HepG2 (cell line): ENCODE data around the gene CIAO2A. TPM values are rescaled to one million over a fixed set of nuclear protein-coding genes. Genes with fewer than 3 reads are reported as not detected.

ENCODE experiments used
- ATAC-seq: fragments of 200-7000 bp; cut with Tn5 transposase; 3 replicates; pipeline ENCODE4 v1.9.1; 2020; ENCODE audit warnings: mild to moderate bottlenecking, moderate library complexity
- BruUV-seq: library from RNA; stranded (reverse); fragments of 400-500 nt; replicated peaks from 2 replicates; lab custom pipeline; 2021; lab: Mats Ljungman, UMichigan
- CTCF ChIA-PET: fragments of 300-600 bp; formaldehyde crosslinking; extraction: SDS; loops from one replicate; lab custom pipeline; 2021; ENCODE audit warnings: low total read pairs, inconsistent platforms, low intra/inter-chr PET ratio; lab: Yijun Ruan, JAX
- POLR2A ChIA-PET: fragments of 350-600 bp; sonication (Branson Sonifier 250); formaldehyde crosslinking; loops from one replicate; lab custom pipeline; 2020; ENCODE audit warnings: antibody characterized with exemption, inconsistent platforms; lab: Yijun Ruan, JAX
- DNase-seq: peaks from one replicate; pipeline ENCODE4 v3.0.0-alpha.2; 2015; ENCODE audit warnings: low spot score
- FAIRE-seq: peaks from 3 replicates; lab custom pipeline; 2011; peaks lifted over from hg19 to GRCh38; lab: Jason Lieb, UNC
- H2AFZ ChIP-seq: one replicate; pipeline ENCODE4 v1.6.1; 2011; ENCODE audit warnings: low read length, inconsistent platforms
- H3K27ac ChIP-seq: fragments of 300-600 bp; 3 replicates; pipeline ENCODE4 v1.8.0; 2011; ENCODE audit warnings: mixed run types, mild to moderate bottlenecking, mixed read lengths, low read length, inconsistent platforms; ENCODE audit not compliant: insufficient read depth; ENCODE audit errors: extremely low read length
- H3K27me3 ChIP-seq, 2 experiments: fragments of 200-600 bp in 1 of 2; 2 replicates in 1 of 2; 3 replicates in 1 of 2; pipeline versions ENCODE4 v1.6.0 to v1.8.0; 2011; ENCODE audit warnings: low read length in 2 of 2, mild to moderate bottlenecking in 2 of 2, moderate library complexity in 2 of 2, inconsistent platforms in 1 of 2; ENCODE audit not compliant: insufficient read depth in 2 of 2, control insufficient read depth in 1 of 2
- H3K36me3 ChIP-seq, 2 experiments: fragments of 200-600 bp in 1 of 2; replicated peaks in 1 of 2; 2 replicates in 1 of 2; 3 replicates in 1 of 2; pipeline versions ENCODE4 v1.5.1 to v1.8.0; 2011; ENCODE audit warnings: low read length in 2 of 2, inconsistent platforms in 1 of 2; ENCODE audit not compliant: insufficient read depth in 2 of 2, control insufficient read depth in 1 of 2
- H3K4me1 ChIP-seq: 2 replicates; pipeline ENCODE4 v1.5.1; 2012; ENCODE audit warnings: low read length, inconsistent platforms; ENCODE audit not compliant: insufficient read depth
- H3K4me2 ChIP-seq: 2 replicates; pipeline ENCODE4 v1.6.0; 2011; ENCODE audit warnings: low read depth, low read length, inconsistent platforms
- H3K4me3 ChIP-seq, 3 experiments: fragments of 200-600 bp in 1 of 3; sonication (generic), shearing (Covaris generic) in 1 of 3; replicated peaks in 1 of 3; 2 replicates each; pipeline ENCODE4 v1.5.1; 2011 to 2016; ENCODE audit warnings: low read length in 3 of 3, inconsistent platforms in 2 of 3, low read depth in 2 of 3, mild to moderate bottlenecking in 2 of 3, control low read depth in 1 of 3, mixed read lengths in 1 of 3; ENCODE audit not compliant: insufficient read depth in 1 of 3
- H3K79me2 ChIP-seq: one replicate; pipeline ENCODE4 v1.6.1; 2011; ENCODE audit warnings: low read length, inconsistent platforms; ENCODE audit not compliant: insufficient read depth
- H3K9ac ChIP-seq: 2 replicates; pipeline ENCODE4 v1.6.0; 2011; ENCODE audit warnings: mild to moderate bottlenecking, low read depth, low read length, inconsistent platforms; ENCODE audit not compliant: insufficient read depth
- H3K9me3 ChIP-seq: 2 replicates; pipeline ENCODE4 v1.5.1; 2012; ENCODE audit warnings: mild to moderate bottlenecking, low read length
- H4K20me1 ChIP-seq: 2 replicates; pipeline ENCODE4 v1.6.0; 2011; ENCODE audit warnings: inconsistent platforms, mild to moderate bottlenecking, low read length, moderate library complexity; ENCODE audit not compliant: insufficient read depth
- AGO1 ChIP-seq: fragments of 200-400 bp; formaldehyde crosslinking; IDR thresholded peaks from 2 replicates; pipeline ENCODE4 v1.6.1; 2017; ENCODE audit warnings: mild to moderate bottlenecking, low read depth, low read length, moderate library complexity; ENCODE audit not compliant: poor library complexity, severe bottlenecking
- AGO2 ChIP-seq: fragments of 200-400 bp; formaldehyde crosslinking; optimal IDR thresholded peaks from 2 replicates; pipeline ENCODE3; 2017; ENCODE audit warnings: mild to moderate bottlenecking, low read depth, low read length, moderate library complexity
- DMAP1 ChIP-seq: IDR thresholded peaks from 2 replicates; pipeline ENCODE4 v1.6.1; 2016
- GMEB2 ChIP-seq: IDR thresholded peaks from 2 replicates; pipeline ENCODE4 v1.6.1; 2016; ENCODE audit warnings: missing biosample characterization, missing genetic modification reagents, low read depth
- MTERF4 ChIP-seq: sonication (generic); formaldehyde crosslinking; IDR thresholded peaks from 2 replicates; pipeline ENCODE4 v1.8.0; 2023; ENCODE audit warnings: mild to moderate bottlenecking, missing genetic modification reagents
- NR2F6 ChIP-seq, 2 experiments: IDR thresholded peaks; 2 replicates each; pipeline ENCODE4 v1.6.1; 2016; ENCODE audit warnings: antibody characterized with exemption in 1 of 2, mild to moderate bottlenecking in 1 of 2
- PHF20 ChIP-seq: sonication (generic); formaldehyde crosslinking; IDR thresholded peaks from 2 replicates; pipeline ENCODE4 v1.5.0; 2020; ENCODE audit warnings: mild to moderate bottlenecking, missing genetic modification reagents
- RAD21 ChIP-seq: fragments of 450-650 bp; formaldehyde crosslinking; IDR thresholded peaks from 2 replicates; pipeline ENCODE4 v1.5.0; 2020; ENCODE audit warnings: mild to moderate bottlenecking
- TBX3 ChIP-seq: fragments of 450-650 bp; IDR thresholded peaks from 2 replicates; pipeline ENCODE4 v1.6.1; 2017; ENCODE audit warnings: antibody characterized with exemption, mild to moderate bottlenecking, inconsistent platforms, borderline replicate concordance
- ZFP90 ChIP-seq: sonication (generic); formaldehyde crosslinking; IDR thresholded peaks from 2 replicates; pipeline ENCODE4 v1.8.0; 2022; ENCODE audit warnings: missing genetic modification reagents, mild to moderate bottlenecking, inconsistent platforms, borderline replicate concordance
- ZNF24 ChIP-seq: fragments of 450-650 bp; IDR thresholded peaks from 2 replicates; pipeline ENCODE4 v1.6.1; 2017; ENCODE audit warnings: antibody characterized with exemption, mild to moderate bottlenecking
- WGBS: methylation state at CpG from one replicate; pipeline ENCODE4 v1.1.6; 2017; ENCODE audit warnings: low lambda C conversion rate; 5-methylcytosine and 5-hydroxymethylcytosine counted together
- in situ Hi-C: cut with HindIII; loops from 2 replicates; pipeline ENCODE4 v1.10.0; 2017; ENCODE audit warnings: low pct_unique_long_range_greater_than_20kb; ENCODE audit not compliant: extremely low pct_ligation_motif_present
- intact Hi-C: fragments of 100-400 bp; cut with micrococcal nuclease; formaldehyde crosslinking; loops from one replicate; pipeline ENCODE4 v1.10.0; 2022; ENCODE audit not compliant: unreplicated experiment
- polyA plus RNA-seq, 8 experiments: library from polyadenylated mRNA; depleted of rRNA in 3 of 8; stranded (reverse) in 7 of 8; unstranded in 1 of 8; fragments of >200 nt; fragmentation: Illumina TruSeq in 4 of 8; extraction: Trizol in 4 of 8; gene quantifications; 2 replicates each; pipeline versions ENCODE4 v1.2.1 to v1.2.3, GENCODE V29; 2011 to 2016; ENCODE audit warnings: low read depth in 4 of 8, missing spikeins in 1 of 8, mixed read lengths in 1 of 8; ENCODE audit not compliant: insufficient read depth in 1 of 8
- total RNA-seq, 5 experiments: library from RNA; depleted of rRNA; stranded (reverse); fragments of >200 nt; fragmentation: Illumina TruSeq; extraction: Trizol; gene quantifications; 2 replicates each; pipeline ENCODE4 v1.2.3, GENCODE V29; 2016; ENCODE audit warnings: low read depth in 1 of 5
- TF ChIP-seq, protein P1 (sequence below): sonication (generic); formaldehyde crosslinking; IDR thresholded peaks from 2 replicates; pipeline ENCODE4 v1.4.0; 2020; ENCODE audit warnings: mild to moderate bottlenecking, missing genetic modification reagents, borderline replicate concordance
- TF ChIP-seq, protein P2 (sequence below): sonication (generic); formaldehyde crosslinking; IDR thresholded peaks from 2 replicates; pipeline ENCODE4 v1.8.1; 2023; ENCODE audit warnings: mild to moderate bottlenecking, moderate library complexity, missing genetic modification reagents

CIAO2A gene
- total and polyA plus RNA-seq, 2 of the 13 experiments (the other 11 are each of a cell fraction or from before 2014, with no cell fraction given) = 83.0 to 100 TPM

DNA sequence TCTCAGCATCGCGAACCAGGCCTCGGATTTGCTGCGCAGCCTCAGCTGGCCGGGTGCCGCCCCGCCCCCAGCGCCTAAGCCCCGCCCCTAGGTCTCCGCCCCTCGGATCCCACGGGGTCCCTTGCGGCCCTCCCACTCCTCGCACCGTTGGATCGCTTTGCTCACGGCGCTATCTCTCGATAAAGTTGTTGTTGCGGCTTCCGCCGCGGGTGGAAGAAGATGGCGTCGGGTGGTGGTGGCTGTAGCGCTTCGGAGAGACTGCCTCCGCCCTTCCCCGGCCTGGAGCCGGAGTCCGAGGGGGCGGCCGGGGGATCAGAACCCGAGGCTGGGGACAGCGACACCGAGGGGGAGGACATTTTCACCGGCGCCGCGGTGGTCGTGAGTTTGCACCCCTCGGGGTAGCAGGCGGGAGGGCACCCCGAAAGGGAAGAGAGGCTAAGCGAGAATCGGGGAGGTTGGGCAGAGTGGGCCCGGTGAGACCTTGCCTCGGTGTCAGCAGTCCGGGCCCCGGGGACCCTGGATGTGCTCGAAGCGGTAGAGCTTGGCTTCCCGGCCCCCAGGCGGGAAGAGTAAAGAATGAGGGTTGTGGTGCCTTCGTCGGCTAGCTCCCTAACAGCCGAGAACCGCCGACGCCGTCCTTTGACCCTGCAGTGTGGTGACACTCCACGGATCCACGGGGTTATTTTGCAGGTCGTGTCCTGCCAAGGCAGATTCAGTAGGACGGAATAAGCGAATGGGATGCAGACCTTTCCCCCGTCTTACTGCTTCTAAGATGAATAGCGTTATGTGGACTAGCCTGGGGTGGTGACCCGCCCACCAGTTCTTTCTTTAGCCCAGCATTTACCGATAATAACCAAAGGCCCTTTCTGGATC, 2.4 kb upstream of the CIAO2A start, which contains the start of gene SNX1:
Gene SNX1, plus strand, starts transcription at position 188 of the 873 bp plus-strand sequence. Its CDS starts 32 bp downstream, at position 220.
- ATAC-seq (peak; percentile 61), DNase-seq (peak; percentile 88), FAIRE-seq (peak; percentile 64)
- Histone ChIP-seq H3K9ac (peak within 1 kb of the TSS; percentile 85), H4K20me1 (peaks cover 7% of the 10 kb centered on the region), H3K4me2 (peak within 1 kb of the TSS; percentile 87), H3K4me1 (peaks cover 58% of the 10 kb centered on the region), H3K36me3 (no peaks in the 10 kb centered on the region; a peak in 2 of 5 replicates), H3K27me3 (no peaks in the 10 kb centered on the region; a peak in 1 of 5 replicates), H3K79me2 (peaks cover 71% of the 10 kb centered on the region), H2AFZ (peak within 1 kb of the TSS; percentile 39), H3K4me3 (peak within 1 kb of the TSS; percentile 81 to 97 (median 95)), H3K27ac (peak within 1 kb of the TSS; percentile 74), H3K9me3 (no peaks in the 10 kb centered on the region)
- BruUV-seq = TSS peak; percentile 67
- in situ Hi-C loops (loop anchor here (5.0 kb wide), 1 partner anchor 56 kb away; the partner anchor contains the start of gene SNX22), intact Hi-C loops (loop anchor here (2.0 kb wide), 1 partner anchor 57 kb away; no protein-coding TSS in a partner anchor)
- POLR2A ChIA-PET = interaction anchor here (1.0 to 1.9 kb wide), 6 partner anchors 16 to 939 kb away, joined by 3 to 12 read pairs (median 6); partner anchors contain the start of genes PPIB and RPS27L
- 2% methylated on average over 17 of the region's 70 CpGs for WGBS
- CTCF ChIA-PET = interaction anchor here (1.4 kb wide), 1 partner anchor 58 kb away, joined by 4 read pairs; no protein-coding TSS in a partner anchor
- TF ChIP-seq AGO1 (no peak), PHF20 (CRISPR knock-in tag) (peak; percentile 81), ZFP90 (CRISPR knock-in tag) (0 out of 2 replicates have a peak, but pooled peaks have one; percentile 6), TBX3 (peak; percentile 89), ZNF24 (no peak), DMAP1 (CRISPR knock-in tag) (peak; percentile 64), MTERF4 (peak; percentile 84; the same call in 1 of the 2 replicates), NR2F6 (IDR thresholded peaks at IDR 0.05) (no peak), NR2F6 (CRISPR knock-in tag; IDR thresholded peaks at IDR 0.05) (peak; percentile 40; the same call in 1 of the 2 replicates), GMEB2 (0 out of 2 replicates have a peak, but pooled peaks have one; percentile 40), AGO2 (peak; percentile 77), RAD21 (CRISPR knock-in tag) (peak; percentile 50; the same call in 1 of the 2 replicates)
- TF ChIP-seq, protein P1, sequence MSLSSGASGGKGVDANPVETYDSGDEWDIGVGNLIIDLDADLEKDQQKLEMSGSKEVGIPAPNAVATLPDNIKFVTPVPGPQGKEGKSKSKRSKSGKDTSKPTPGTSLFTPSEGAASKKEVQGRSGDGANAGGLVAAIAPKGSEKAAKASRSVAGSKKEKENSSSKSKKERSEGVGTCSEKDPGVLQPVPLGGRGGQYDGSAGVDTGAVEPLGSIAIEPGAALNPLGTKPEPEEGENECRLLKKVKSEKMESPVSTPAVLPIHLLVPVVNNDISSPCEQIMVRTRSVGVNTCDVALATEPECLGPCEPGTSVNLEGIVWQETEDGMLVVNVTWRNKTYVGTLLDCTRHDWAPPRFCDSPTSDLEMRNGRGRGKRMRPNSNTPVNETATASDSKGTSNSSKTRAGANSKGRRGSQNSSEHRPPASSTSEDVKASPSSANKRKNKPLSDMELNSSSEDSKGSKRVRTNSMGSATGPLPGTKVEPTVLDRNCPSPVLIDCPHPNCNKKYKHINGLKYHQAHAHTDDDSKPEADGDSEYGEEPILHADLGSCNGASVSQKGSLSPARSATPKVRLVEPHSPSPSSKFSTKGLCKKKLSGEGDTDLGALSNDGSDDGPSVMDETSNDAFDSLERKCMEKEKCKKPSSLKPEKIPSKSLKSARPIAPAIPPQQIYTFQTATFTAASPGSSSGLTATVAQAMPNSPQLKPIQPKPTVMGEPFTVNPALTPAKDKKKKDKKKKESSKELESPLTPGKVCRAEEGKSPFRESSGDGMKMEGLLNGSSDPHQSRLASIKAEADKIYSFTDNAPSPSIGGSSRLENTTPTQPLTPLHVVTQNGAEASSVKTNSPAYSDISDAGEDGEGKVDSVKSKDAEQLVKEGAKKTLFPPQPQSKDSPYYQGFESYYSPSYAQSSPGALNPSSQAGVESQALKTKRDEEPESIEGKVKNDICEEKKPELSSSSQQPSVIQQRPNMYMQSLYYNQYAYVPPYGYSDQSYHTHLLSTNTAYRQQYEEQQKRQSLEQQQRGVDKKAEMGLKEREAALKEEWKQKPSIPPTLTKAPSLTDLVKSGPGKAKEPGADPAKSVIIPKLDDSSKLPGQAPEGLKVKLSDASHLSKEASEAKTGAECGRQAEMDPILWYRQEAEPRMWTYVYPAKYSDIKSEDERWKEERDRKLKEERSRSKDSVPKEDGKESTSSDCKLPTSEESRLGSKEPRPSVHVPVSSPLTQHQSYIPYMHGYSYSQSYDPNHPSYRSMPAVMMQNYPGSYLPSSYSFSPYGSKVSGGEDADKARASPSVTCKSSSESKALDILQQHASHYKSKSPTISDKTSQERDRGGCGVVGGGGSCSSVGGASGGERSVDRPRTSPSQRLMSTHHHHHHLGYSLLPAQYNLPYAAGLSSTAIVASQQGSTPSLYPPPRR (CRISPR knock-in tag) = peak; percentile 50; the same call in 1 of the 2 replicates
- TF ChIP-seq, protein P2, sequence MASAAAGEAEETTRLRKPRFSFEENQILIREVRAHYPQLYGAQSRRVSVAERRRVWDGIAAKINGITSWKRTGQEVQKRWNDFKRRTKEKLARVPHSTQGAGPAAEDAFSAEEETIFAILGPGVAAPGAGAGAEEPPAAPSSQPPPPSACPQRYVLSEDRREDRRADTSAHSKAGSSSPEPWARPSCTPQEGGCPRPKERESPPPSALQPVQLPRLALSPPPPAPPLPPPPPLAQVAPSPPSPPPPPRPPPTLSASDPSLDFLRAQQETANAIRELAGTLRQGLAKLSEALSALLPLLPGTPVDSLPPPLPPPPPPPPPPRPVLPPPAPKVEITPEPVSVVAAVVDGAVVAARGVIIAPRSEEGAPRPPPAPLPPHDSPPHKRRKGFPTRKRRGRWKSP = 0 out of 2 replicates have a peak, but pooled peaks have one; percentile 79
